CD4-positive, alpha-beta memory T cell (primary cell): ENCODE results near the gene PRUNE2. TPM values are rescaled to one million over a fixed set of nuclear protein-coding genes. Genes with fewer than 3 reads are reported as not detected.

Experiments used
- CTCF ChIA-PET: fragments of 350-600 bp; sonication (Branson Sonifier 250); formaldehyde crosslinking; loops from one replicate; lab custom pipeline; 2021; ENCODE audit warnings: inconsistent platforms; ENCODE audit not compliant: partially characterized antibody; lab: Charles Lee
- POLR2A ChIA-PET: fragments of 350-600 bp; sonication (Branson Sonifier 250); formaldehyde crosslinking; loops from one replicate; lab custom pipeline; 2021; ENCODE audit not compliant: partially characterized antibody; lab: Charles Lee
- DNase-seq, 5 donors: peaks; one replicate each; pipeline versions ENCODE4 v3.0.0 to v3.0.0-alpha.2; 2020 to 2022; ENCODE audit warnings: mixed read lengths in 1 of 5
- H3K27ac ChIP-seq: one replicate; pipeline ENCODE4 v1.7.0; 2013; ENCODE audit warnings: low read depth, low read length
- H3K27me3 ChIP-seq: 2 replicates; pipeline ENCODE4 v1.7.0; 2013; ENCODE audit warnings: mild to moderate bottlenecking, low read length, moderate library complexity; ENCODE audit not compliant: insufficient read depth
- H3K36me3 ChIP-seq: 2 replicates; pipeline ENCODE4 v1.7.0; 2013; ENCODE audit warnings: mild to moderate bottlenecking, low read length, moderate library complexity; ENCODE audit not compliant: insufficient read depth
- H3K4me1 ChIP-seq: 2 replicates; pipeline ENCODE4 v1.7.0; 2013; ENCODE audit warnings: mild to moderate bottlenecking, low read length, moderate library complexity; ENCODE audit not compliant: insufficient read depth
- H3K4me3 ChIP-seq, 2 donors: one replicate each; pipeline ENCODE4 v1.7.0; 2013; ENCODE audit warnings: low read length in 2 of 2, mild to moderate bottlenecking in 1 of 2
- H3K9me3 ChIP-seq, 2 donors: one replicate each; pipeline ENCODE4 v1.7.0; 2013; ENCODE audit warnings: low read length in 2 of 2, control low read depth in 1 of 2; ENCODE audit not compliant: control insufficient read depth in 1 of 2
- H3K27ac Mint-ChIP-seq, 7 donors: one replicate each; pipeline ENCODE4 v1.8.0; 2020 to 2021; ENCODE audit warnings: mixed read lengths in 7 of 7, mild to moderate bottlenecking in 6 of 7, inconsistent platforms in 3 of 7, moderate library complexity in 3 of 7
- H3K27me3 Mint-ChIP-seq, 2 donors: one replicate each; pipeline ENCODE4 v1.8.0; 2020 to 2021; ENCODE audit warnings: mixed read lengths in 2 of 2
- H3K36me3 Mint-ChIP-seq, 2 donors: one replicate each; pipeline ENCODE4 v1.8.0; 2020 to 2021; ENCODE audit warnings: mixed read lengths in 2 of 2, inconsistent platforms in 1 of 2, mild to moderate bottlenecking in 1 of 2
- H3K4me1 Mint-ChIP-seq, 4 donors: one replicate each; pipeline ENCODE4 v1.8.0; 2020 to 2021; ENCODE audit warnings: mixed read lengths in 4 of 4, mild to moderate bottlenecking in 1 of 4
- H3K4me3 Mint-ChIP-seq, 8 donors: one replicate each; pipeline ENCODE4 v1.8.0; 2020 to 2021; ENCODE audit warnings: mixed read lengths in 8 of 8, mild to moderate bottlenecking in 7 of 8, moderate library complexity in 6 of 8, inconsistent platforms in 3 of 8
- H3K9me3 Mint-ChIP-seq, 8 donors: one replicate each; pipeline ENCODE4 v1.8.0; 2020 to 2021; ENCODE audit warnings: mixed read lengths in 8 of 8, mild to moderate bottlenecking in 5 of 8, inconsistent platforms in 3 of 8, moderate library complexity in 1 of 8
- intact Hi-C: fragments of 100-400 bp; cut with micrococcal nuclease; formaldehyde crosslinking; loops from one replicate; pipeline ENCODE4 v1.15.1; 2023
- polyA plus RNA-seq, 2 donors: library from polyadenylated mRNA; unstranded; fragments of 300-500 nt; fragmentation: Illumina TruSeq; gene quantifications; one replicate each; pipeline ENCODE4 v1.2.3, GENCODE V29; 2021
- total RNA-seq, 2 experiments: library from RNA; stranded (reverse); gene quantifications; one replicate each; pipeline ENCODE4 v1.2.3, GENCODE V29; 2021

The PRUNE2 gene
- total and polyA plus RNA-seq, 4 experiments from 2014 or later, result 0.22 to 0.42 TPM; not detected in 2

DNA sequence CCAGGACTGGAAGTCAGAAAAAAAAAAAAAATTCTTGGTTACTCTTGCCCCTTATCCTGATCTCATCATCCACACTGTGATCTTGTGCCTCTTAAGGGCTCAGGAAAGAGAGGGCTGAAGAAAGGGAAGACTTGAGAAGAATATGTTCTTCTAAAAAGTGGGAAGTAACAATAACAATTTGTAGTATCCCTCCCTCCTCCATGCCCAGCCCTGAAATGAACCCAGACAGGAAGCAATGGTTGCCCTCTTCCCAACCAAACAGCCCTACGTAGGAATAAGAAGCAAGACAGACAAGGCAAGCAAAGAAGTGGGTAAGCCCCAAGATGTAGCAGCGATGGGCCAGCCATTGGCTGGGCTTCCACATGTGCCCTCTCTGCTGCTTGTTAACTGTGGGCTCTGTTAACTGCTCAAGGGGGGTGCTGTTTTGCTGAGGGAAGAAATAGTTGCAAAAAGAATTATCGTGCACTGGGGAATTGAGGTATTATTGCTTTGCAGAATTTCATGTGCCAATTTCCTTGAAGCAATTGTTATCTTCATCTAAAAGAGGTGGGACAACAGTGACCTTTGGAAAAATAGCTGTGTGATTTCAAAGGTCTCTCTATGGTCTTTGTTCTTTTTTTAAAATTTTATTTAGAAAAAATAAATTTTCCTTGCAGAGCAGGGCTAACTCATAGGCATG lies 288.3 kb downstream of the PRUNE2 start:
- intact Hi-C loops, result no loop called here
- no peaks in the 10 kb centered on the region for H3K9me3 Mint-ChIP-seq
- no peak overlapping the region for H3K27ac Mint-ChIP-seq
- POLR2A ChIA-PET, result no interaction called here
- no peak overlapping the region for H3K4me3 ChIP-seq
- CTCF ChIA-PET, result no interaction called here
- H3K27ac ChIP-seq, result no peak overlapping the region
- no peaks in the 10 kb centered on the region for H3K4me1 ChIP-seq
- H3K36me3 ChIP-seq, result no peaks in the 10 kb centered on the region
- H3K9me3 ChIP-seq, result no peaks in the 10 kb centered on the region
- peaks cover 3 to 4% of the 10 kb centered on the region in 2 donors for H3K27me3 Mint-ChIP-seq
- no peak overlapping the region for H3K4me3 Mint-ChIP-seq
- H3K27me3 ChIP-seq, result no peaks in the 10 kb centered on the region
- no peaks in the 10 kb centered on the region for H3K36me3 Mint-ChIP-seq
- no peak for DNase-seq
- H3K4me1 Mint-ChIP-seq, result peaks cover 4 to 11% (median 6%) of the 10 kb centered on the region in 4 donors

DNA sequence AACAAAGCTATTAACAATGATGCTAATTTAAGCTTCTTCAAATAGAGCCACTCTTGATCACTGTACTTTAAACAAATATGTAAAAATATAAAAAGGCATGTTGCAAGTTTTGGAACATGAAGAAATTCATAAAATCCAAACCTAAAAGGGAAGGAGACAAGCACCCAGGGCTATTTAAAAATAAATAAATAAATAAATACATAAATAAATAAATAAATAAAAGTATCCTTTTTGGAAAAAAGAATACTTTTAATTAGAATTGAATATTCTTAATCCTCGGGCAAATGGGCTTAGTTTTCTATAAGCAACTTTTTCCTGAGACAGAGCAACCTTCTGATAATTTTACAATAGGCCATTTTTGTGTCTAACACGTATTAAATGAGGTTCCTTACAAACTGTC lies 289.1 kb downstream of the PRUNE2 start:
- H3K4me1 Mint-ChIP-seq, result peaks cover 4 to 11% (median 6%) of the 10 kb centered on the region in 4 donors

DNA sequence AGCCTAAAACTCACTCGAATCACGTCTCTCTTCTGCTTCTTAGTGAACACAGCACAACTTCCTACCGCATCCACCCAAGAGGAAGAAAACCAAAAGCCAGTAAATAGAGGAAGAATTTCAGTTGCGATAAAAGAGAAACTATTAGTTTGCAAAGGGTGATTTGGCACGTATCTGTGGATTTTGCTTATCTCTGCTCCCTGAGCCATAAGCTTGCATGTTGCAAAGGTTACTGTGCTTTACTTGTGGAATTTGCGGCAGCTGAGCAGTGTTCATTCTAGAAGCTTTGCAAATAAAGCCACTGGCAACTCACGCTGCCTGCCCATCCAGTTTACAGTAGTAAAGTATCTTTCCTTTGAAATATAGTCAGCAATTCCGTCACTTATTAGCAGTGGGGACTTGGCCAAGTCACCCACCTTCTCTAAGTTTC lies 290.7 kb downstream of the PRUNE2 start:
- ChIA-PET POLR2A (no interaction called here), CTCF (no interaction called here)
- no peaks in the 10 kb centered on the region for H3K27me3 ChIP-seq
- intact Hi-C loops, result no loop called here
- H3K9me3 Mint-ChIP-seq, result no peaks in the 10 kb centered on the region
- no peaks in the 10 kb centered on the region for H3K9me3 ChIP-seq
- H3K4me3 Mint-ChIP-seq, result peak overlapping the region in 2 of 8 donors; percentile 27 to 61
- H3K36me3 ChIP-seq, result no peaks in the 10 kb centered on the region
- H3K27ac ChIP-seq, result no peak overlapping the region
- H3K27me3 Mint-ChIP-seq, result peaks cover 3 to 4% of the 10 kb centered on the region in 2 donors
- H3K4me3 ChIP-seq, result no peak overlapping the region
- no peak overlapping the region for H3K27ac Mint-ChIP-seq
- H3K36me3 Mint-ChIP-seq, result no peaks in the 10 kb centered on the region
- peaks cover 3 to 11% (median 6%) of the 10 kb centered on the region in 4 donors for H3K4me1 Mint-ChIP-seq
- no peak for DNase-seq
- H3K4me1 ChIP-seq, result no peaks in the 10 kb centered on the region

More for the DNA sequence above, 289.1 kb downstream of the PRUNE2 start:
- Histone ChIP-seq H3K9me3 (no peaks in the 10 kb centered on the region), H3K27ac (no peak overlapping the region), H3K4me3 (no peak overlapping the region), H3K4me1 (no peaks in the 10 kb centered on the region), H3K36me3 (no peaks in the 10 kb centered on the region), H3K27me3 (no peaks in the 10 kb centered on the region)
- ChIA-PET POLR2A (no interaction called here), CTCF (interaction anchor here (1.5 kb wide), 1 partner anchor 14 kb away, joined by 4 read pairs; no protein-coding TSS in a partner anchor)
- intact Hi-C loops, result no loop called here
- Mint-ChIP-seq H3K36me3 (no peaks in the 10 kb centered on the region), H3K4me3 (no peak overlapping the region), H3K27ac (no peak overlapping the region), H3K27me3 (peaks cover 3 to 4% of the 10 kb centered on the region in 2 donors), H3K9me3 (no peaks in the 10 kb centered on the region)
- DNase-seq, result no peak

DNA sequence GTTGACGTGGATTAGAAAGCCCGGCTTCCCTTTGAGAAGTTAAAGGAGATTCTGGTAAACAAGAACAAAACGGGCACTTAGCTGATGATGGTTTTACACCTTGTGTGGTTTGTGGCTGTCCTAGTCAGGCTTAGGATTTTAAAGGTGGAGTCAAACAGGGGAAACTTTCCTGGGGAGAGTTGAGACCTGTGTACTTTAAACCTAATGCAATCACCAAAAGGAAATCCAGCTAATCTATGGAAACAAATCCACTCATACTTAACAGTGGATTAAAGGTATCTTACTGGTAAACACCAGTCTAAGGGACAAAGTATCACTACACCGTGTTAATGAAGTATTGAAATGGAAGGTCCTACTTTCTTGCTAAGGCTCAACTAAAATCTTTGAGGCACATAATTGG lies 291.9 kb downstream of the PRUNE2 start:
- no peaks in the 10 kb centered on the region for H3K27me3 ChIP-seq
- no peaks in the 10 kb centered on the region for H3K36me3 ChIP-seq
- peaks cover 3 to 11% (median 6%) of the 10 kb centered on the region in 4 donors for H3K4me1 Mint-ChIP-seq
- peaks cover 3% of the 10 kb centered on the region in 2 donors for H3K27me3 Mint-ChIP-seq
- no peak overlapping the region for H3K27ac Mint-ChIP-seq
- intact Hi-C loops, result no loop called here
- DNase-seq, result no peak
- H3K4me3 ChIP-seq, result no peak overlapping the region
- ChIA-PET POLR2A (no interaction called here), CTCF (no interaction called here)
- no peak overlapping the region for H3K4me3 Mint-ChIP-seq
- H3K9me3 ChIP-seq, result no peaks in the 10 kb centered on the region
- H3K4me1 ChIP-seq, result no peaks in the 10 kb centered on the region
- H3K36me3 Mint-ChIP-seq, result no peaks in the 10 kb centered on the region
- H3K9me3 Mint-ChIP-seq, result no peaks in the 10 kb centered on the region
- no peak overlapping the region for H3K27ac ChIP-seq

DNA sequence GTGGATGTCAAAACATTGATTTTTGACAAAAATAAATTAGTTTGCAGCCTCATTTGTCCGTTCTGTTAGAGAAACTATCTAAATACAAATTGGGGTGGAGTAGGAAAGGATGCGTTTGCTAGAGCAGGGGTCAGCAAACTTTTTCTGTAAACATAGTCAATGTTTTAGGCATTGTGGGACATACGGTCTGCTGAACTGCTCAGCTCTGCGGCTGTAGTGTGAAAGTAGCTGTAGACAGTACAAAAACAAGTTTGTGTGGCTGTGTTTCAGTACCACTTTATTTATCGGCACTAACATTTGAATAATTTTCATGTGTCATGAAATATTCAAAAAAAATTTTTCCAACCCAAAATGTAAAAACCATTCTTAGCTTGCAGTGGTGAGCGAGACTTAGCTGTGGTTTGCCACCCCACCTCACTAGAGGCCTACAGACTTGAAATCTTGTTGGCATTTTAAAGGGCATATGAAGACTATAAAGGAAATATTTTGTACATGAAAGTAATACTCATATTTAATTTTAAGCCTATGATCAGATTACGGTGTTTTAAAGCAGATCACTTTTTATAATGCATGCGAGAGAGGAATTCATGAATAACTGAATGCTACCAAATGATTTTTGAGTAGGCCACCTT lies 292.6 kb downstream of the PRUNE2 start:
- H3K9me3 ChIP-seq, result no peaks in the 10 kb centered on the region
- no peaks in the 10 kb centered on the region for H3K4me1 ChIP-seq
- ChIA-PET POLR2A (no interaction called here), CTCF (no interaction called here)
- Mint-ChIP-seq H3K36me3 (no peaks in the 10 kb centered on the region), H3K4me1 (peaks cover 3 to 11% (median 6%) of the 10 kb centered on the region in 4 donors), H3K9me3 (no peaks in the 10 kb centered on the region), H3K27me3 (peaks cover 2 to 3% of the 10 kb centered on the region in 2 donors), H3K4me3 (no peak overlapping the region), H3K27ac (no peak overlapping the region)
- intact Hi-C loops, result no loop called here
- H3K27ac ChIP-seq, result no peak overlapping the region
- DNase-seq, result no peak
- H3K36me3 ChIP-seq, result no peaks in the 10 kb centered on the region
- H3K4me3 ChIP-seq, result no peak overlapping the region
- H3K27me3 ChIP-seq, result no peaks in the 10 kb centered on the region

DNA sequence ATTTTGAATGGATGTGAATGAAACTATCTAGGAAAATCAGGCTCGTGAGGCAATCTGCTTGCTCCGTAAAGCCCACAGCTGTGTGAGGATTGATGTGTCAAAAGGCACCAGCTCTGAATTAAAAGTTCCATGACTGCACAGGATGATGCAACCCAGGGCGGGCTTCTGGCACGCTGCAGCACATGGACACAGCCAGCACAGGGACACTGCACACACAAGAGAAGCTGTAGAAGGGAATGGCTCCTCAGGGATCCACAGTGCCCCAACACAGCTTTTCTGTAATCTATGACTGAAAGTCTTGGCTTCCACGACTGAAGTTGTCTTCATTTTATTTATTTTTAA lies 295.9 kb downstream of the PRUNE2 start:
- DNase-seq, result no peak
- H3K4me3 ChIP-seq, result no peak overlapping the region
- no peaks in the 10 kb centered on the region for H3K4me1 ChIP-seq
- H3K27ac ChIP-seq, result no peak overlapping the region
- peaks cover 1 to 4% (median 2%) of the 10 kb centered on the region in 4 donors for H3K4me1 Mint-ChIP-seq
- no peak overlapping the region for H3K27ac Mint-ChIP-seq
- no peaks in the 10 kb centered on the region for H3K9me3 ChIP-seq
- H3K36me3 Mint-ChIP-seq, result no peaks in the 10 kb centered on the region
- H3K9me3 Mint-ChIP-seq, result no peaks in the 10 kb centered on the region
- intact Hi-C loops, result no loop called here
- ChIA-PET POLR2A (no interaction called here), CTCF (no interaction called here)
- H3K36me3 ChIP-seq, result no peaks in the 10 kb centered on the region
- no peaks in the 10 kb centered on the region for H3K27me3 ChIP-seq
- H3K4me3 Mint-ChIP-seq, result no peak overlapping the region
- H3K27me3 Mint-ChIP-seq, result peaks cover under 1% of the 10 kb centered on the region in 2 donors

DNA sequence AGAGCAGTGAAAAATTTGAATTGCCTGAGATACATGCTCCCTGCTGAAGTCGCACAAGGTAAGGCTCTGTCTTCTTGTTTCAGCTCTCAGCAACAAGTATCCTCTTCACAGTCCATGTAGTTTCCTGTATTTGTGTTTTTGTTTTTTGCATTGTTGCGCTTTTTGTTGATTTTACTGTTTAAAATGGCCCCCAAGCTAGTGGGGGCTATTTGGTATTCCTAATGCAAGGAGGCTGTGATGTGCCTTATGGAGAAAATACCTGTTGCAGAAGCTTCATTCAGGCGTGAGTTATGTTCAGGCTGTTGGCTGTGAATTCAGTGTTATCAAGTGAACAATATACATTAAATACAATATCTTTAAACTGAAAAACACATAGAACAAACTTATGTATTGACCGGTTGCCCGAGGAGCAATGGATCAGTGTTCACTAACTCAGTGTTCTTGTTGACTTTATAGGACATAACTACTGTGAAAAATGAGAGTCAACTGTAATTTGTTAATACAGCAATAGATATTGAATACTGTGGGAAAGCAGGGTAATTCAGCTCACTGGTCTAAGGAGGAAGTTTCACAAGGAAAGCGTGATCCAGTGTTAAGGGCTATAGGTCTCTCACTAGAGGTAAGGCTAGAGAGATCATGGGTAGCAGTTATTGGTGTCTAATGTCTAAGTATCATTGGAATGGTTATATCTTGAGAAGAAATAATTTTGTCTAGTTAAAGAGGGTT lies 296.5 kb downstream of the PRUNE2 start:
- CTCF ChIA-PET, result interaction anchor here (1.1 kb wide), 1 partner anchor 10 kb away, joined by 3 read pairs; no protein-coding TSS in a partner anchor
- Histone ChIP-seq H3K9me3 (no peaks in the 10 kb centered on the region), H3K27ac (no peak overlapping the region), H3K36me3 (no peaks in the 10 kb centered on the region), H3K27me3 (no peaks in the 10 kb centered on the region), H3K4me1 (no peaks in the 10 kb centered on the region), H3K4me3 (no peak overlapping the region)
- no peaks in the 10 kb centered on the region for H3K27me3 Mint-ChIP-seq
- no peak overlapping the region for H3K4me3 Mint-ChIP-seq
- DNase-seq, result no peak
- H3K36me3 Mint-ChIP-seq, result no peaks in the 10 kb centered on the region
- no peak overlapping the region for H3K27ac Mint-ChIP-seq
- no peaks in the 10 kb centered on the region for H3K9me3 Mint-ChIP-seq
- POLR2A ChIA-PET, result no interaction called here
- intact Hi-C loops, result no loop called here
- H3K4me1 Mint-ChIP-seq, result no peaks in the 10 kb centered on the region
